HL-60 (cell line): ENCODE data around the gene TGFBR3.

Experiments used
- DNase-seq, 2 experiments: peaks; one replicate each; pipeline ENCODE4 v3.0.0-alpha.2; 2010 to 2020; ENCODE audit warnings: low read depth in 1 of 2, low spot score in 1 of 2
- H3K27ac ChIP-seq: fragments of 250-450 bp; sonication (Bioruptor Pico); replicated peaks from 2 replicates; pipeline ENCODE4 v1.5.1; 2020; ENCODE audit warnings: mild to moderate bottlenecking, moderate library complexity
- H3K27me3 ChIP-seq: fragments of 250-450 bp; sonication (Bioruptor Pico); 2 replicates; pipeline ENCODE4 v1.5.1; 2021; ENCODE audit warnings: mild to moderate bottlenecking, moderate library complexity; ENCODE audit not compliant: insufficient read depth, poor library complexity, severe bottlenecking
- H3K4me3 ChIP-seq: replicated peaks from 2 replicates; pipeline ENCODE4 v1.5.1; 2011; ENCODE audit warnings: mild to moderate bottlenecking, control low read depth, low read length; ENCODE audit not compliant: insufficient read depth
- CTCF ChIP-seq: IDR thresholded peaks from one replicate; pipeline ENCODE4 v1.5.1; 2011; ENCODE audit warnings: low read length, control low read depth, inconsistent platforms; ENCODE audit not compliant: insufficient read depth
- GABPA ChIP-seq: IDR thresholded peaks from 2 replicates; pipeline ENCODE4 v1.6.1; 2012; ENCODE audit warnings: low read depth
- POLR2AphosphoS5 ChIP-seq: IDR thresholded peaks from 2 replicates; pipeline ENCODE4 v1.6.1; 2012; ENCODE audit warnings: low read depth
- SPI1 ChIP-seq: IDR thresholded peaks from 2 replicates; pipeline ENCODE4 v1.6.1; 2012; ENCODE audit warnings: low read depth, mild to moderate bottlenecking, borderline replicate concordance
- TF ChIP-seq, protein P1 (sequence below): IDR thresholded peaks from 2 replicates; pipeline ENCODE4 v1.6.1; 2012; ENCODE audit warnings: low read depth; ENCODE audit not compliant: insufficient replicate concordance

Gene TGFBR3

GRCh38 chr1:91805311-91805801 lies 80.6 kb downstream of the TGFBR3 start:
- DNase-seq: no peak
- no peak for TF ChIP-seq POLR2AphosphoS5
- TF ChIP-seq SPI1: no peak
- TF ChIP-seq, protein P1, sequence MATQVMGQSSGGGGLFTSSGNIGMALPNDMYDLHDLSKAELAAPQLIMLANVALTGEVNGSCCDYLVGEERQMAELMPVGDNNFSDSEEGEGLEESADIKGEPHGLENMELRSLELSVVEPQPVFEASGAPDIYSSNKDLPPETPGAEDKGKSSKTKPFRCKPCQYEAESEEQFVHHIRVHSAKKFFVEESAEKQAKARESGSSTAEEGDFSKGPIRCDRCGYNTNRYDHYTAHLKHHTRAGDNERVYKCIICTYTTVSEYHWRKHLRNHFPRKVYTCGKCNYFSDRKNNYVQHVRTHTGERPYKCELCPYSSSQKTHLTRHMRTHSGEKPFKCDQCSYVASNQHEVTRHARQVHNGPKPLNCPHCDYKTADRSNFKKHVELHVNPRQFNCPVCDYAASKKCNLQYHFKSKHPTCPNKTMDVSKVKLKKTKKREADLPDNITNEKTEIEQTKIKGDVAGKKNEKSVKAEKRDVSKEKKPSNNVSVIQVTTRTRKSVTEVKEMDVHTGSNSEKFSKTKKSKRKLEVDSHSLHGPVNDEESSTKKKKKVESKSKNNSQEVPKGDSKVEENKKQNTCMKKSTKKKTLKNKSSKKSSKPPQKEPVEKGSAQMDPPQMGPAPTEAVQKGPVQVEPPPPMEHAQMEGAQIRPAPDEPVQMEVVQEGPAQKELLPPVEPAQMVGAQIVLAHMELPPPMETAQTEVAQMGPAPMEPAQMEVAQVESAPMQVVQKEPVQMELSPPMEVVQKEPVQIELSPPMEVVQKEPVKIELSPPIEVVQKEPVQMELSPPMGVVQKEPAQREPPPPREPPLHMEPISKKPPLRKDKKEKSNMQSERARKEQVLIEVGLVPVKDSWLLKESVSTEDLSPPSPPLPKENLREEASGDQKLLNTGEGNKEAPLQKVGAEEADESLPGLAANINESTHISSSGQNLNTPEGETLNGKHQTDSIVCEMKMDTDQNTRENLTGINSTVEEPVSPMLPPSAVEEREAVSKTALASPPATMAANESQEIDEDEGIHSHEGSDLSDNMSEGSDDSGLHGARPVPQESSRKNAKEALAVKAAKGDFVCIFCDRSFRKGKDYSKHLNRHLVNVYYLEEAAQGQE: no peak
- no peak for TF ChIP-seq GABPA
- no peak for TF ChIP-seq CTCF
- no peak overlapping the region for H3K27ac ChIP-seq
- H3K4me3 ChIP-seq: no peak overlapping the region
- H3K27me3 ChIP-seq: no peaks in the 10 kb centered on the region

DNA sequence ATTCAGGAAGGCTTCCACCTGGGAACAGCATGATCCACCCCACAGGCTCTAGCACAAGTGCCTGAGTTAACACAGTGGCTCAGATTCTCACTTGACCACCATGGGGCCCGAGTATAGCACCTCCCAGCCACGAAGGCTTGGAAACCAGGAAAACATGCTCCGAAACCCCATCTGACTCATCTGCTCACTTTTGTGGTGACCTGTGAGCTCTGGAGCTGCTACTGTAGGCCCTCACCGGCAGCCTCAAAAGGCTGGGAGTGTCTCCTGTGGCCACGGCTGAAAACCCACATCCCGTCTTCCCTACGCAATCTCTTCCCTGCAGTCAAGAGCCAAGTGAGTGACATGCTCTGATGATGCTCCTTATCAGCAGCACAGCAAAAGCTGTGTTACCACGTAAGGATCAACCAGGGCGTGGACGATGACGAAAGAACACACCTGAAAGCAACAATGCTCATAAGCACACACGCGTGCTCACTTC lies 81.4 kb downstream of the TGFBR3 start:
- H3K27me3 ChIP-seq: no peaks in the 10 kb centered on the region
- TF ChIP-seq, protein P1: no peak
- TF ChIP-seq CTCF: no peak
- no peak for TF ChIP-seq GABPA
- TF ChIP-seq POLR2AphosphoS5: no peak
- no peak overlapping the region for H3K27ac ChIP-seq
- H3K4me3 ChIP-seq: no peak overlapping the region
- no peak for DNase-seq

- Histone ChIP-seq H3K4me3 (no peak overlapping the region), H3K27ac (no peak overlapping the region), H3K27me3 (no peaks in the 10 kb centered on the region)
- DNase-seq: peak in 1 of 2 experiments; percentile 72
- TF ChIP-seq, protein P1: no peak
- peak; percentile 44; the same call in 1 of the 2 replicates for TF ChIP-seq SPI1
Observed at GRCh38 chr1:91803847-91804545, 82.0 kb downstream of the TGFBR3 start.
